Stimulated activated CD4-positive, alpha-beta T cell treated with anti-CD3 and anti-CD28 coated beads, Interleukin-1b, Interleukin-23, amount 100 ng/mL, for 4 hours (primary cell): ENCODE measurements around the gene SLC29A3.
"Not testable (repeated sequence)": the region's sequence is repeated elsewhere in the genome, so short reads cannot be mapped to it uniquely, and the experiment has no call there.

Experiments used
- DNase-seq, 2 donors: peaks; one replicate each; pipeline ENCODE4 v3.0.0-alpha.2; 2020; ENCODE audit warnings: low read depth in 2 of 2

SLC29A3 gene

GRCh38 chr10:71283876-71284275, 35.2 kb upstream of the SLC29A3 start:
- DNase-seq, result no peak

GRCh38 chr10:71284544-71285179, 34.4 kb upstream of the SLC29A3 start:
- DNase-seq, result no peak

- DNase-seq, result peak in 1 of 2 donors; percentile 20
These were observed 33.9 kb upstream of the SLC29A3 start for GRCh38 chr10:71285180-71285545.

- DNase-seq, result no peak
These were observed 33.1 kb upstream of the SLC29A3 start for GRCh38 chr10:71285986-71286385.

GRCh38 chr10:71286521-71287294, 32.4 kb upstream of the SLC29A3 start:
- DNase-seq, result no peak

GRCh38 chr10:71287456-71287855, 31.6 kb upstream of the SLC29A3 start:
- DNase-seq, result no peak

- DNase-seq, result no peak
These were observed 30.6 kb upstream of the SLC29A3 start for GRCh38 chr10:71288461-71288860.

GRCh38 chr10:71289421-71290130, 29.5 kb upstream of the SLC29A3 start:
- no peak for DNase-seq

- no peak for DNase-seq
These were observed 28.7 kb upstream of the SLC29A3 start for GRCh38 chr10:71290331-71290730.

GRCh38 chr10:71290806-71291527, 28.1 kb upstream of the SLC29A3 start:
- no peak for DNase-seq

- DNase-seq, result no peak
These were observed 27.5 kb upstream of the SLC29A3 start for GRCh38 chr10:71291528-71291900.

- no peak for DNase-seq
These were observed 26.2 kb upstream of the SLC29A3 start for GRCh38 chr10:71292624-71293445.

- DNase-seq, result no peak
These were observed 25.5 kb upstream of the SLC29A3 start for GRCh38 chr10:71293446-71294084.

- DNase-seq, result no peak
These were observed 24.9 kb upstream of the SLC29A3 start for GRCh38 chr10:71294091-71294561.

GRCh38 chr10:71294856-71295255, 24.2 kb upstream of the SLC29A3 start:
- no peak for DNase-seq

GRCh38 chr10:71295641-71296040, 23.4 kb upstream of the SLC29A3 start:
- DNase-seq, result no peak

GRCh38 chr10:71296086-71296485, 23.0 kb upstream of the SLC29A3 start:
- no peak for DNase-seq

- not testable (repeated sequence) for DNase-seq
These were observed 22.2 kb upstream of the SLC29A3 start for GRCh38 chr10:71296811-71297210.

GRCh38 chr10:71297343-71297742, 21.7 kb upstream of the SLC29A3 start:
- no peak for DNase-seq

GRCh38 chr10:71299071-71299785, 19.8 kb upstream of the SLC29A3 start:
- DNase-seq, result no peak
